ENCODE results near the gene TMPRSS11A. TPM values are rescaled to one million over a fixed set of nuclear protein-coding genes. Genes with fewer than 3 reads are reported as not detected.

The TMPRSS11A gene, protein sequence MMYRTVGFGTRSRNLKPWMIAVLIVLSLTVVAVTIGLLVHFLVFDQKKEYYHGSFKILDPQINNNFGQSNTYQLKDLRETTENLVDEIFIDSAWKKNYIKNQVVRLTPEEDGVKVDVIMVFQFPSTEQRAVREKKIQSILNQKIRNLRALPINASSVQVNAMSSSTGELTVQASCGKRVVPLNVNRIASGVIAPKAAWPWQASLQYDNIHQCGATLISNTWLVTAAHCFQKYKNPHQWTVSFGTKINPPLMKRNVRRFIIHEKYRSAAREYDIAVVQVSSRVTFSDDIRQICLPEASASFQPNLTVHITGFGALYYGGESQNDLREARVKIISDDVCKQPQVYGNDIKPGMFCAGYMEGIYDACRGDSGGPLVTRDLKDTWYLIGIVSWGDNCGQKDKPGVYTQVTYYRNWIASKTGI
- not detected for total RNA-seq

DNA sequence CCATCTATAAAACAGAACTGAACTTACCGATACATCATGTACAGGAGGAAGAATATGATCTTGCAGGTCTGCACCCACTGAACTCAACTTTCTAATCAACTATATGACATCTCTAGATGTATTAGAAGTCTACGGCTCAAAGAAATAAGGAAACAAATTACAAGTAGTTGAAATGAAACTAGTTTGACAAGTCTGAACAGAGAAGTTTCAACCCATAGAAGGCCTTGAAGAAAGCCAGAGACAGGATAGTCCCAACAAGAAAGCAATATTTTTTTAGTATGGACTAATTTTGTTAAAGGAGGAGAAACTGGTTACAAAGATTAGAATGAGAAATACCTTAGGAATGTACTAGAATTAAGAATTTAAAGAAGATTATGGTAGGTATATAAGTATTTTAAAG lies at the start of gene TMPRSS11A:
TMPRSS11A (minus strand) TSS at position 138 of the 400 bp plus-strand sequence; CDS start at position 38, 100 bp downstream.
- no peak for DNase-seq

DNA sequence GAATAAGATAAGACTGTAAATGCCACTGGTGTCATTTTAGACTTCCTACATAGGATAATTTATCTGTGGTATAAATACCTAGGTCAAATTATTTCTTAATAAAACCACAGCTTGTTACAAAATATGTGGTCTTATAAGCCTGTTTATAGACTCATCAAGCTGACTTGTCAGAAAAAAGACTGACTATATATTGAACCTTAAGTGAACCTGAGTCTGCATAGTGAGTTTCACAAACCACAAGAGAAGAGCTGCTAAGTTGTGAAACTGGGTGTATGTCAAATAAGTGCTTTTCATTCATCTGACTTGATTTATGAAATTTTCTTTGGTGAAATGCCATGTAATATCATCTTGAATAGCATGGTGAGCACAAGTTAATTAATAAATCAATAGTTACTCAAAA lies 48.4 kb upstream of the TMPRSS11A start:
- DNase-seq: no peak

DNA sequence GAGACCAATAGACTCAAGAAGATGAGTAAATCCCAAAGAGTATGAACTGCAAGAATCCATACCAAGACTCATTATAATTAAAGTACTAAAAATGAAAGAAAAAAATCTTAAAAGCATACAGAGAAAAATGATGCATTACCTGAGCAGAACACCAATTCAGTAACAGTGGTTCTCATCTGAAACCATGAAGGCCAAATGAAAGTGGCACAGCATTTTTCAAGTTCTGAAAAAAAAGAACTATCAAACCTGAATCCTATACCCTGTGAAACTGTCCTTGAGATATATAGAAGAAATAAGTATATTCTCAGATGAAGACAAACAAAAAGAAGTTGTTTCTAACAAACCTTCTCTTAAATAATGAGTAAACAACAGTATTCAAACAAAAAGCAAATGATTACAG lies 39.6 kb upstream of the TMPRSS11A start:
- DNase-seq: no peak

DNA sequence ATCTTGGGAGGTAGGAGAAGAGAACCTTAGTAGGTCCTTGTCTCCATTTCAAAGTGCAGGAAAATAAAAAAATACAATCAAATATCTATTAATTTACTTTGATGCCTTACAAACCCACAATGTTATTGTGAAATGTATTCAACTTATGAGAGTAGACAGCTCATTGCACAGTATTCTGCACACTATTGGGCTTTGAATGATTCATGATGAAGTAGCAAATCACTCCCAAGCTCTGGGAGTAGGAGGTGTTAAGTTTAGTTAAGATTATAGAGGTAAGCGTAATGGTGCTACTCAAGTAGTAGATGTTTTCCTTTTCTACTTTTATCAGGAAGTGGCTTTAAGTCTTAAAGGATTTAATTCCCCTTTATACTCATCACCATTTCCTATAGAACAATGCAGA lies 32.8 kb upstream of the TMPRSS11A start:
- no peak for DNase-seq

DNA sequence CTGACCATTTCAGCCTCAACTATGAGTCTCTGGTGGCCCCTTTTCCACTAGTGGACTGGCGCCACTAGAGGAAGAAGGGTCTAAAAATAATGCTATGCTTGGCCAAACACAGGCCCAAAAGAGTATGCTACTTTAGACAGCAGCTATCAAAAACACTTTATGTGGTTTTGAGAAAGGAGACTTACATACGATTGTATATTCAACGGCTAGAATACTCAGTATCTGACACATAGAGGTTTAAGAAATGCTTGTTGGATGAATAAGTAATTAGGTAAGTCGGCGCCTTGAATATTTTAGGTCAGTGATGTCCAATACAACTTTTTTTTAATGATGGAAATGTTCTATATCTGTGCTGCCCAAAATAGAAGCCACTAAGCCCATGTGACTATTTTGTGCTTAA lies 25.7 kb upstream of the TMPRSS11A start:
- DNase-seq: no peak

DNA sequence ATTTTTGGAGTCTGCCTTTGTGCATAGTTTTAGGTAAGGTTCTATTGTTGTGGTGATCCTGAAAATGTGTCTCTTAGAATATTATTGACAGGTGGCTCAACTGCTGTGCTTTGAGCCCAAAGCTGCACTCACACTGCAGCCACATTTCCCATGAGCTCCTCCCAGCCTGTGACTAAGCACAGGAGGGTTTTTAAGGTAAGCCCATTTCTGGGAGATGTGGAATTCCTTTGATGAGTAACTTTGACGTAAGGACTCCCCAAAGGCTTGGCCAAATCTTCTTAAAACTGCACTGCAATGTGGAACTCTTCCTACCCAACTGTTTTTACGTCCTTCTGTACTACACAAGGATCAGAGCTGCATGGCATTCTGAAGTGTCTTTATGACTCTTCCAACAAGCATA lies 20.0 kb upstream of the TMPRSS11A start:
- no peak for DNase-seq

DNA sequence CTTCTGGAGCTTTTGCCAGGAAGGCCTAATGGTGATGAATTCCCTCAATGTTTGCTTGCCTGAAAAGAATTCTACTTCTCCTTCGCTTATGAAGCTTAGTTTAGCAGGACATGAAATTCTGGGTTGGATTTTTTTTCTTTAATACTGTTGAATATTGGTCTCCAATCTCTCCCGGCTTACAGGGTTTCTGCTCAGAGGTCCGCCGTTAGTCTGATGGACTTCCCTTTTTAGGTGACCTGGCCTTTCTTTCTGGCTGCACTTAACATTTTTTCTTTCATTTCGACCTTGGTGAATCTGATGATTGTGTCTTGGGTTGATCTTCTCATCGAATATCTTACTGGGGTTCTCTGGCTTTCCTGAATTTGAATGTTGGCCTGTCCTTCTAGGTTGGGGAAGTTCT lies 17.2 kb upstream of the TMPRSS11A start:
- DNase-seq: no peak

DNA sequence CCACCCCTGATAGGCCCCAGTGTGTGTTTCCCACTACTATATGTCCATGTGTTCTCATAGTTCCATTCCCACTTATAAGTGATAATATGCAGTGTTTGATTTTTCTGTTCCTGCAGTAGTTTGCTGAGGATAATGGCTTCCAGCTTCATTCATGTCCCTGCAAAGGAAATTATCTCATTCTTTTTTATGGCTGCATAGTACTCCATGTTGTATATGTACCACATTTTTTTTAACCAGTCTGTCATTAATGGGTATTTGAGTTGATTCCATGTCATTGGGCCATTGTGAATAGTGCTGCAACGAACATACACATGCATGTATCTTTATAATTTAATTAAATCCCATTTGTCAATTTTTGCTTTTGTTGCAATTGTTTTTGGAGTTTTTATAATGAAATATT lies 10.3 kb upstream of the TMPRSS11A start:
- DNase-seq: no peak

DNA sequence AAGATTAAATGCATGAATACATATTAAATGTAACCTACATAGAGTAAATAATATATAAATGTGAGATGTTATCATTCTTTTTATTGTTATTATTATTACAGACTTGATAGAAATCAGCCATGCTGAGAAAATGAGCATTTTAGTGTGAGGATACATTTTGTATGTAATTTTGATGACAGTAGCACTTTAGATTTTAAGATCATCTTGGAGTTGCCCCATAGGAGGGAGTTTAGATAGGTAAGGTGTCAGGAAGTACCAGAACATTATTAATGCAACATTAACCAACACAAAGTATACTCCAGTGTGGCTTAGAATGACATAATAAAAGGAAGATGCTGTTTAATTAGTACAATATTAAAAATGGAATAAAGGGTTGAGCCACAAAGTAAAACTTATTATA lies 8.4 kb downstream of the TMPRSS11A start:
- DNase-seq: no peak

DNA sequence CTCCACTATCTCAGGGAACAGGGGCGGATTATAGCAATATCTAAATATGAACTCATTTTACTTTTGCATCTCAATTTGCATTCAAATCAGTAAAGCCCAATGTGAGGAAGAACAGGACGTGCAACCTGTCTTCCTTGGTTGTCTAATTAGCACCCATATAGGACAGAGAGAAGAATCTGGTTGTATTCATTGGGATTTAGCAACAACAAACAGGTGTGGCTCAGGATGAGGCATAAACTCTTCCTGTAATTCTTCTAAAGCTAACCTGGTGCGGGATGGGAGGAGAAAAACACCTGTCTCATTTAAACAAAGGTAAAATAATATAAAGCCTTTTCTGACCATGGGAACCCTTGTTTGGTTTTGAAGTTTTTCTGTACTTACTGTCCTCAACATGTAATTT lies 22.2 kb downstream of the TMPRSS11A start:
- no peak for DNase-seq

DNA sequence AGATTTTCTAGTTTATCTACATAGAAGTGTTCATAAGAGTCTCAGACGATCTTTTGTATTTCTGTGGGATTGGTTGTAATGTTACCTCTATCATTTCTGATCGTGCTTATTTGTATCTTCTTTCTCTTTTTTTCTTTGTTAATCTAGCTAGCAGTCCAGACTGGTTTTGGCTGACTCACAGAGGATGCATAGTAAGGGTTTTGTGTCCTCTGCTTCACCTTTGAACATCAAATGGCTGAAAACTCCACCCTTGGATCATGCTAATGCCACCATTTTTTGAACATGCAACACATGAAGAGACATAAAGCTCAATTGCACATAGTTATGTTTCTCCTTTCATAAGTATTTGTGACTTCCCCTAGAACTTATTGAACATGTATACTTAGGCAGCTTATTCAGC lies 22.8 kb downstream of the TMPRSS11A start:
- no peak for DNase-seq

DNA sequence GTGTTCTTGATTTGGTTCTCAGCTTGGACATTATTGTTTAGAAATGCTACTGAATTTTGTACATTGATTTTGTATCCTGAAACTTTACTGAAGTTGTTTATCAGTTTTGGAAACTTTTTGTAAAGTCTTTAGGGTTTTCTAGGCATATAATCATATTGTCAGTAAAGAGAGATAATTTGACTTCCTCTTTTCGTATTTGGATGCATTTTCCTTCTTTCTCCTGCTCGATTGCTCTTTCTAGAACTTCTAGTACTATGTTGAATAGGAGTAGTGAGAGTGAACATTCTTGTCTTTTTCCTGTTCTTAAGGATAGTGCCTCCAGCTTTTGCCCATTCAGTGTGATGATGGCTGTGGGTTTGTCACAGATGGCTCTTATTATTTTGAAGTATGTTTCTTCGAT lies 24.1 kb downstream of the TMPRSS11A start:
- no peak for DNase-seq

DNA sequence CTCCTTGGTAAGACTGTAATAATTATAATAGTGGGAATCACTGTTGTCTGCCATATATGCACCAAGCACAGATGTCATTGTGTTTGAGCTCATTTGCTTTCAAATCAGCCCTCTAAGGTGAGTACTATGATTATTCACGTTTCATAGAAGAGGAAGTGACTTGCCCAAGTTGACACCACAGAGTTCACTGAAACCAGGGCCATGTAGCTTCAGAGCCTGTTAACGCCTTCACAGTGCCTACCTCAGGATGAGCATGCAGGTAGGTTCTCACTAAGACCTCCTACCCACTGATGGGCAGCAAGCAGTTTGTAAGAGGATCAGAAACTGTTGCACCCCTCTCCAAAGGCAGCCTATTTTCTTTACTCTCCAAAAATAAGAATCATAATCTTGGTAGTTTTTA lies 27.4 kb downstream of the TMPRSS11A start:
- DNase-seq: no peak

DNA sequence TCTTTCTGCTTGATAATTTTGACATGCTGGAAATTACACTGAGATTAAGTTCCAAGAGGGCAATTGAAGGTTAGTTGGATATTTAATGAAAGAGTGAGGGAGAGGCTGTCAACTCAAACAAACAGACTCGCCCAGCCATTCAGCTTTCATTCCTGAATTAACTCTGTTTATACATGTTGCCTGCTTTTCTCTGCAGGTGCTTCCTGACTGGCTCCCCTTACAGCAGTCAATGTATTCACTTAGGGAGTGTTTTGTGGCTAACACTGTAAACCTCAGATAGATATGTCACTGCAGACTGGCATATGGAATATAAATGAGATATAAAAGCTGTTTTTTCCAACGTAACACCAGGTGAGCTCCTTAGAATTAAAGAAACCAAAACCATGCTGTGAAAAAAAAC lies 28.7 kb downstream of the TMPRSS11A start:
- no peak for DNase-seq

DNA sequence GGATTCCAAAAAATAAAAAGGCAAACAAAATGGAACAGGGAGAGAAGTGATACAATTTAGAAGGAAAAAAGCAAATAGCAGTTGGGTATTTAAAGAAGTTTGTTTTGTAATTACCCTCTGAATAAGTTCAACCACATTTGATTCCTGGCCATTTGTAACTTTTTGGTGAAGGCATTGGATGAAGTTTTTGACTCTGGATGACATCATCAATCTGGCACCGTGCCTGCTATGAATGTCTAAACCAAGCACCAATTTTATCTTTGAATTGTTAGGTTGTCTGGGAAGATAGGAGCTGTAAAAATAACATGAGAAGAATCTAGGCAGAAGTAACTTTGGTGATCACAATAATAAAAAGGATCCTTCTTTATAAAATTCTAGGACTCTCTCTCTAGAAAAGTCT lies 29.5 kb downstream of the TMPRSS11A start:
- no peak for DNase-seq

DNA sequence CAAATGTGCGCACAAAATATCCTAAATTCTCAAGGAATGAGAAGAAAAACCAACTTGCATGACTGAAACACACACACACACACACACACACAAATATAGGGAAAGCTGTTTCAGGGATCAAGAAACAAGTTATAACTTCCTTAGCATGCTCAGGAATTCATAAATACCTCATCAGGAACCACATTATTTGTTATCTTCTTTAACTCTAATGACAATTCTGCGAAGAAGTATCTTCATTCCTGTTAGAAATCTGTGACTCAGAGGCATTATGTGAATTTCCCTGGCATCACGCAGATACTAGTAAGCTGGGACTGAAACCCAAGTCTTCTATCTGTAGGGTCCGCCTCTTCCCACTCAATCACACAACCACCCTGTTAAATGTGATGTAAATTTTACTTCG lies 30.3 kb downstream of the TMPRSS11A start:
- DNase-seq: no peak

DNA sequence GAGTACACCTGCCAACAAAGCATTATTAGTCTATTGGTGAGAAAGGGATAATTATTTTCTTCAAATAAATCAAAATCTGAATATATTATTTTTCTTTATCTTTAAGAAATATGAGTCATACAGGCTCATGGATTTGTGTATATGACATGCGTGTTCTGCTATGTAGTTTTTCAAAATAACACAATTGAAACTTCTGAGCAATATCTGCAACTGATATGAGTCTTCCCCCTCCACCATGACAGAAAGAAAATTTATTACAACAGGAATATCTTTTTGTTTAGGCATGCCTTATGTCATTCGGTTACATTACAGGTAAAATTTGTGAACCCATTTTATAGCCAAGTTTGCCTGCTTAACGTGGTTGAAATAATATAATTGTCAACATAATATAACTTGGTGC lies 32.0 kb downstream of the TMPRSS11A start:
- no peak for DNase-seq

DNA sequence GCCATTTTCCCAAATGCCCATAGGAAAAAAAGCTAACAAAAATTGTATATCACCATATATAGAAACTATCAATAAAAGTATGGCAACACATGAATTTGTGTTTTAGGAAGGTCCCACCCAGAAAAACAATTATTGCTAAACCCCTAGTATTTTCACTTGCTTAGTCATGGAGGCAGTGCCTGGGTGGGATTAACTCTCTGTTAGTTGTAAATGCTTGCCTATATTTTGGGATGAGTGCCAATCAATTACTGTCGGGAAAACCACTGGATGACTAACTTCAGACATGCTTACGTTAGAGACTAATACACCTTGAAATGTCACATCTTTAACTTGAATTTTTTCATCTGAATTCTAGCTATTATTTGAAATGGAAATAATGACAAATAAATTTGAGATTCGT lies 33.9 kb downstream of the TMPRSS11A start:
- no peak for DNase-seq

DNA sequence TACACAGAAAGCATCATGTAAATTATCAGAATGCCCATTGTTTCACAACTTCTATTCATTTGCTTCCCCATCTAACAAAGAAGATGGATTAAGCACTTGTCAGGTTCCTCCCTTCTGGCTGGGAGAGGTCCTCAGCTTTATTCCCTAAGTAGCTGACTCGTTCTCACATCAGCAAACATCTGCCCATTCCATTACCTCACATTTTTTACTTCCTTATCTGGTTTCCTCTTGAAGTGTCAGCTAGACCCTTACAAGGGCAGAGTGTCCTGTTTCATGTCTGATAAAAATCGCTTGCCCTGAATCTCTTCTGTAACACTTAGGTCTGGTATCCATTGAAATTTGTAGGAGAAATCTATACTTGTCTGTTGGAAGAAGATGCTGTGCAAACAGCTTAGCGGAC lies 34.7 kb downstream of the TMPRSS11A start:
- DNase-seq: no peak

DNA sequence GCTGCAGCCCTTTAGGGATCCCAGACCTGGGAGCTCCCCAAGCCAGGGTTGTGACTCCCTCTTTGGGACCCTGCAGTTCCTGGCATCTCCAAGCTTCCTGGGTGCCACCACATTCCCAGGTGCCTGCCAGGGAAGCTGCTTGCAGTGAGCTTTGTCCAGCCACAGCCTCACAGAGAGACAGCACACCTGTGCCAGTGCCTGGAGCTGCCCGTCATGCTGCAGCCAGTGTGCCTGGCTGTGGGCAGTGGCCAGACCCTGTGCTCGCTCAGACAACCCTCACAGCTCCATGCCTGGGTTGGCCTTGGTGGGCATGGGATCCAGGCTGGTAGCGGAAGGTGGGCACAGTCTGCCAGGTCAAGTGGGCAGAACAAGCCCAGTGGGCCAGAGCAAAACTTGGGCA lies 36.0 kb downstream of the TMPRSS11A start:
- no peak for DNase-seq

DNA sequence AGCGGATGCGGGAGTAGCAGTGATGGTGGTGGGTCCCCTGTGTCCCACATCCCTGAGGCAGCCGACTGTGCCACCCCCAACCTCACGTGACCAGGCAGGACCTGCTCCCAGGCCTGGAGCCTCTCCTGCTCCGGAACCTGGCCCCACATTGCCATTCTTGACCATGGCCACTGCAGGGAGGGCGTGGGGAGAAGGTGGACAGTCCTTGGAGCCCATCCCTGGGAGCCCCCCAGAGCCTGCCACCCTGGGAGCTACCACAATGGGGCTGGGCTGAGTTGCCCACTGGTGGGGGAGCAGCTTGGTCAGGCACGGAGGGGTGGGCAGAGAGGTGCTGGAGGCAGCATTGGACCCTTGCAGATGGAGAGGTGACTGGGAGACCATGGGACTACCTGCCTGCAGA lies 36.8 kb downstream of the TMPRSS11A start:
- DNase-seq: no peak

DNA sequence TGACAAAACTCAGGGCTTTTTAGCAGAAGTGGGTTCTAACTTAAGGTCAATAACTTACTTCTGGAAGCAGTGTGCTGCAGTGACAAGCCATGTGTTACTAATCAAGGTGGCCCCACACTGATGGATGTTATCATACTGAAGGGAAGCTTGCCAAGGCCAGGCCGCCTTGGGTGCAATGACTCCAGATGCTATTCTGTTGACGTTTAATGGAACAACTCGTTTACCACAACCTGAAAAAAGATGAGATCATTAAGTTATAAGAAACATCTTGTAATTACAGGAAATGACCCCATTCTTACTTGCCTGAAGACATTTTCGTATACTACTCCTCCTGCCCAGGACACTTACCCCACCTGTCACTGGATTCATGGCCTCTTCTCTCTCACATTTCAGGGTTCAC lies 40.6 kb downstream of the TMPRSS11A start:
- DNase-seq: no peak

DNA sequence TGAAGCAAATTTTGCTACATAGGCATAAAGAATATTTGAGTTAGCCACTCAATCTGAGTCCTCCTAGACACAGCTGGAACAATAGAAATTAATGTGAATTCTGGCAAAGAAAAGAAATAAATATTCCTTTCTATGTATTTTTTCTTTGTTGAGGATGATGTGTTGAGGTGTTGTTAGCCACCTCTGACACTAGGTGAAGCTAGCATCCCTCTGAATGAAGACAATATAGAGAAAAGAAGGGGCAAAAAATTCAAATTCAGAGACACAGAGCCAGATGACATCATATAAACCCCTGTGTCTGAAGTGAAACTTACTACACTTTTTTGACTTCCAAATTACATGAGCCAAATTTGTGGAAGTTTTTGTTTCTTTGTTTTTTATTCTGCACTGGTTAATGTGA lies 44.9 kb downstream of the TMPRSS11A start:
- DNase-seq: no peak

DNA sequence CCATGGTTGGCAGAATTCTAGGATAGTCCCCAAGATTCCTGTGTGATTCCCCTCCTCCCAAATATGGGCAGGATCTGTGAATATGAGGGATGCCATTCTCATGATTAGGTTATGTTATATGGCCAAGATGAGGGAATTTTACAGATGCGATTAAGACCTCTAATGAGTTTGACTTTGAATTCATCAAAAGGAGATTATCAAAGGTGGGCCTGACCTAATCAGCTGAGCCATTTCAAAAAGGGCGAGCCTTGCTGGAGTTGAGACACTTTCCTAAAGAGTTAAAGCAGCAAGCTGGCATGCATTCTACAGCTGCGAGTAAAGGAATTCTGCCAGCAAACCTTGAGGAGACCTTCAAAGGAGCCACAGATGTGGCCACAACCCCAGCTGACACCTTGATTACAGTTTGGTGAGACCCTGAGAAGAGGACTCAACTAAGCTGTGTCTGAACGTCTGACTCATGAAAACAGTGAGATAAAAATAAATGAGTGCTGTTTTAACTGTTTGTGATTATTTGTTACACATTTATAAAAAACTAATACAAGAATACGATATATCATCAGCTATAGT lies 47.8 kb downstream of the TMPRSS11A start:
- DNase-seq: no peak

Measured in occipital lobe (tissue), 2 donors.